H4 (cell line): ENCODE results near the gene MOGAT1. TPM values are rescaled to one million over a fixed set of nuclear protein-coding genes. Genes with fewer than 3 reads are reported as not detected.
"Not testable (repeated sequence)": the region's sequence is repeated elsewhere in the genome, so short reads cannot be mapped to it uniquely, and the experiment has no call there.

Source experiments
- DNase-seq: peaks from one replicate; pipeline ENCODE4 v3.0.0-alpha.2; 2015; ENCODE audit warnings: low spot score
- total RNA-seq: library from RNA; depleted of rRNA; stranded (reverse); fragments of >200 nt; shearing (Covaris generic); gene quantifications from 2 replicates; pipeline ENCODE4 v1.2.3, GENCODE V29; 2014

The MOGAT1 gene
- total RNA-seq, 1 experiment from 2014 or later = not detected

DNA sequence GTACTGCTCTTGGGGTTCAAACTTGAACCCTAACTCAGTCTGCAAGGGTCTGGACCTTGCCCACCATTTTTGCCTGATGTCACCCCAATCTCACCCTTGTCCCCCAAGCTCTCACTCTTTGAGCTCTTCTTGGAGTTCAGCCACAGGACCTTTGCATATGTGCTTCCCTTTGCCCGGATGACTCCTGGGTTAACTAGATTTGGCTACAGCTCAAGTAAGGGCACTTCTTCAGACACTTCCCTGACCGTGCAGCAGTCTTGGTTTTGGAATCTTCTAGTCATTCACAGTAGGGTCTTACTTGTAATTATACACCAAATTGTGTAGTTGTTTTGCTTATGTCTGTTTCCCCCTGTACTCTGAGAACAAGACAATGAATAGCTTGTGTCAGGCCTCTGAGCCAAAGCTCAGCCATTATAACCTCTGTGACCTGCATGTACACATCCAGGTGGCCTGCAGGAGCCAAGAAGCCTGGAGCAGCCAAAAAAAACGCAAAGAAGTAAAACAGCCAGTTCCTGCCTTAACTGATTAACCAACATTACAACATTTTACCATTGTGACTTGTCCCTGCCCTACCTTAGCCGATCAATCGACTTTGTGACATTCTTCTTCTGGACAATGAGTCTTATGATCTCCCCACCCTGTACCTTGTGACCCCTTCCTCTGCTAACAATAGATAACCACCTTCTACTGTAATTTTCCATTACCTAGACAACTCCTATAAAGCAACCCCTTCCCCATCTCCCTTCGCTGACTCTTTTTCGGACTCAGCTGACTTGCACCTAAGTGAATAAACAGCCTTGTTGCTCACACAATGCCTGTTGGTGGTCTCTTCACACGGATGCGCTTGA lies 1.0 kb upstream of the MOGAT1 start:
- no peak for DNase-seq

DNA sequence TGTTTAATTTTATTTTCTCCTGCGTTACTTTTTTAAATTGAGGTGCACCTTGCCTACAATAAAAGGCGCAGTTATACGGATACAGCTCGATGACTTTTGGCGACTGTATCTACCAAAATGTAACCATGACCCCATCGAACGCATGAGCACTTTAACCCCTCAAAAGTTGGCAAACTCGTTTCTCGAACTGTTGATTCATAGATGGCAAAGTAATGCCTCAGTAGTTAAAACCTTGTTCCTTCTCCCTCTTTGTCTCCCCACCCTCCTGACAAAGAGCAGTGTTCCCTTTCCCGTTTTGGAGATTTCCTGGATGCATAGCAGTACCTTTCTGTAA lies 577 bp downstream of the MOGAT1 start:
- no peak for DNase-seq

DNA sequence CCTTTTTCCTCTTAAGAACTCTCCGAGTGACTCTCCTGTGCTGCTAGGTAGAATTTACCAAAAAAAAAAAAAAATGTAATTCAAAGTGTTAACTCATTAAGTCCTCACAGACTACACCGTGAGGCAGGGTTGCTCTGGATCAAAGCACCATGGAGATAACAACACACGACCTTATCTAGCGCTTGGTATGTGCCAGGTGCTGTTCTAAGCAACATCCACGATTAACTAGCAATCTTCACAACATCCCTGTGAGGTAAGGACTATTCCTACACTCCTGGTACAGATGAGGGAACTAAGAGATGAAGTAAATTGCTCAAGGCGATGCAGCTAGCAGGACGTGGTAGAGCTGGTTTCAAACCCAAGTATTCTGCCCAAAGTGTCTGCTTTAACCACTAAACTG lies 1.8 kb downstream of the MOGAT1 start:
- DNase-seq = no peak

DNA sequence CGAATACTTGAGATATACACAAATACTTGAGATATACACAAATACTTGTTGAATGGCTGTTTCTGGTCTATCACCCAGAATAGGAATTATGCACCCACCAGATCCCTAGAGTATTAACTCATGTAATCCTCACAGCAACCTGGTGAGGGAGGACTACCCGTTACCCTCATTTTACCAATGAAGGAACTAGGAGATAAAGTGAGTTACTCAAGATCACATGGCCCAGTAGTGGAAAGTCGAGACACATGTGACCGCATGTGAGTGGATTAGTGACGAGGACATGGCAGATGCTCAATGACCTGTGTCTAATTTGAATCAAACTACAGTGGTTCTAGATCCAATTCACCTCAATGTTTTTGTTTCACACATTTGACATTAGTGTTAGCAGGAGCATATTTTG lies 2.4 kb downstream of the MOGAT1 start:
- DNase-seq = no peak

DNA sequence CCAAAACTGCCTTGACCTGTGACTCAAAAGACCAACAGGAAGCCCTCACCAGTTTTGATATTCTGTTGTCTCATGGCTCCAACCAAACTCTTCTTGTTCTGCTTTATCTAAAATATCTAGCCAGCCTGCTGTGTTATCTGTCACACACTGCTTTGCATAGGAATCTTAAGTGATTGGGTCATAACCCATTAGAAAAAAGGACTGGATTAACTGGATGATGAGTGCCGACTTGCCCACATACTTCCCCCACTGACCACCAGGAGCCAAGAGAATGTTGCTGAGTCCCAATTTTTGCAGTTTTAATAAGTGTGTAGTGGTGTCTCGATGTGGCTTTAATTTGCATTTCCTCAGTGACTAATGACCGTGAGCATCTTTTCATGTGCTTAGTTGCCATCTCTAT lies 6.5 kb downstream of the MOGAT1 start:
- DNase-seq = no peak

DNA sequence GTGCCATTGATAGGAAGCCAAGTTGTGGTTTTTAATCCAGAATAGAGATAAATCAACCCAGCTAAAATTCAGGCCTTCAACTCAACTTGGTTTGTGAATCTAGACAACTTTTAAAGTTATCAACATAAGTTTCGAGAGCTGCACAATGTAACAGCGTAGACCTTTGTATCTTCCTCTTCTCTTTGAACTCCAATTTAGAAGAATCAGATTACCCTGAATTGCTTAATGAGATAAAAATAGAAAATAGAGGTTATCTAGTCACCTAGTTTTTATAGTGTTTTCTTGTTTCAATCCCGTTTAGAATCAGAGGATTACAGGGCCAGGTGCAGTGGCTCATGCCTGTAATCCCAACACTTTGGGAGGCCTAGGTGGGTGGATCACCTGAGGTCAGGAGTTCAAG lies 12.3 kb downstream of the MOGAT1 start:
- no peak for DNase-seq

DNA sequence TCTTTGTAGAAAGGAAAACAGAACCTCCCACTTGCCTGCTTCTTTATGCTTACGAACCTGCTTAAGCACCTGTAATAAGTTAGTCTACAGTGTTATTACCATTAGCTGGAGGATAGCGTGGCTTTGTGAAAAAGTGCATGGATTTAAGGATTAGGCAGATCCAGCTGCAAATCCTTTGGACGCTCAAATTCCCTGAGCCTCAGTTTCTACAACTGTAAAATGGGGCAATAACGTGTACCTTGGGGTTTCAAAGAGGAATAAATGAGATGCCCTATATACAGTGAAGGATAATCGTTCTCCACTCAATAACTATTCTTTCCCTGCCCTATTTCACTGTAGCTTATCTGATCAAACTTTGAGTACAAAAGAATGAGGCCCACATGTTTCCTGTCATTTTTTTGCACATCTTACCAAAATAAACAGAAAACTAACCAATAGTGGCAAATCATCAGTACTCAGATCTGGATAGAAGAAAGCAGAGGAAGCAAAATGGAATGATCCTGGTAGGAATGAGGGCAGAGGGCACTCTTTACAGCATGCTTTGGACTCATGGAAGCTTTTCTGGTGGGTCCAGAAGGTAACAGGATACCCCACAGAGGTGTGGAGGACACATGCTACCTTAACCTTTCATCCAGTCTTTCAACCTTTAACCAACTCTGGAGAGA lies 14.8 kb downstream of the MOGAT1 start:
- no peak for DNase-seq

DNA sequence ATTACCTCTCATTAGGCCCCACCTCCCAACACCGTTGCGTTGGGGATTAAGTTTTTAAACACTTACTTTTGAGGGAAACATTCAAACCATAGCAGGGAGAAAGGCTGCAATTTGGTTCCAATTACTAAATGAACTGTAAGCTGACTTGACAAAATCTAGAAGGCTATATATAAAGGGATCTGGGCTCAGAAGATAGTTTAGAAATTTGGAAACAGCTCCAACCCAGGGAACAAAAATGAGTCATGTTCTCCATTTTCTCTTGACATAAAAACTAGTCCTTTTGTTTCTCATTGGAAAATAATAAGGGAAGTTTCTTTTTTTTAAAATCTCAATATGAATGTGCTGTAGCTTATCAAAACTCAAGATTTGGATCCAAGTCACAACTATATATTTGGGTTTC lies 17.5 kb downstream of the MOGAT1 start:
- DNase-seq = no peak

DNA sequence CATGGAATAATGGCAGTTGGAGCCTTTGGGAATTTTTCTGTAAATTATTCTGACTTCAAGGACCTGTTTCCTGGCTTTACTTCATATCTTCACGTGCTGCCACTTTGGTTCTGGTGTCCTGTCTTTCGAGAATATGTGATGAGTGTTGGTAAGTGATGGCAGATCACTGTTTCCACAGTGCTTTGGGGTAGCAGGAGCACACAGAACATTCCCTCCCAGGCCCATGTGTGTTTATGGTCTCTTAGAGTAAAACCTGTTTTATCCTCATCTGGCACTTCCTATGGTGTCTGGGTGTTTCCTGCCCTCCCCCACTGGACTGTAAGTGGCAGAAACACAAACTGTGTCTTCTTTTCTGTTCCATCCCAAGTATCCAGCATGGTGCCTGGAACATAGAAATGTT lies 17.9 kb downstream of the MOGAT1 start:
- no peak for DNase-seq

DNA sequence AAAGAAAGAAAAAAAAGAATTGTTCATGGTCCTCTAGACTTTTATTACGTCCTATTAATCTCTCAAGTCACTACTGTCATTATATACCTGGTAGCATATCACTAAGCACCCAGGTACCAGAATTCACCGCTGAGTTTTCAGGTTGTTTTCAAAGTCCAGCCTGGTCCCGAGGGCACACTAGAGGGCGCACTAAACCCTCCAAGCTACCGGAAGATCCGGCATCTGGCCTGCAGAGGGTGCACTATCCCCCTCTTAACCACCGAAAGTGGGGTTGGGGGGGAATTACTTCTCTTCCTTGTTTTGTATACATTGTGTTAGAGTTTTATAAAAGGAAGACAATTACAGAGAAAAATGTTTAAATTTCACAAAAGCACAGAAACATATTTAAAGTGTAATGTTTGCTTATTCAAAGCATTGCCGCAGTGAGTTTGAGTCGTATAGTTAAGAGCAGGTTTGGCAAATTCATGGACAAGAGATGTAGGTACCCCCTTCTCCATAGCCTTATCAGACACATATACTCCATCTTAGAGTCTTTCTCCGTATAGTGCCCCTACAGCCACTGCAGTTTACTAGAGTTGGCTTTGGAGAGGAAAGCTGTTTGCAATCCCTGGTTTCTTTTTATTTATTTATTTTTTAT lies 19.2 kb downstream of the MOGAT1 start:
- DNase-seq = peak; percentile 68

DNA sequence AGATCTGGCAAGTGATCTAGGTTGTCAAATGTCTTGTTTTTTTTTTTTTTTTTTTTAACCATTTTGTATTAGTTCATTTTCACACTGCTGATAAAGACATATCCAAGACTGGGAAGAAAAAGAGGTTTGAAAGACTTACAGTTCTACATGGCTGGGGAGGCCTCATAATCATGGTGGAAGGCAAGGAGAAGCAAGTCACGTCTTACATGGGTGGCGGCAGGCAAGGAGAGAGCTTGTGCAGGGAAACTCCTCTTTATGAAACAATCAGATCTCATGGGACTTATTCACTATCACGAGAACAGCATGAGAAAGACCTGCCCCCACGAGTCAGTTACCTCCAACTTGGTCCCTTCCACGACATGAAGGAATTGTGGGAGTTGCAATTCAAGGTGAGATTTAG lies 22.0 kb downstream of the MOGAT1 start:
- DNase-seq = not testable (repeated sequence)

DNA sequence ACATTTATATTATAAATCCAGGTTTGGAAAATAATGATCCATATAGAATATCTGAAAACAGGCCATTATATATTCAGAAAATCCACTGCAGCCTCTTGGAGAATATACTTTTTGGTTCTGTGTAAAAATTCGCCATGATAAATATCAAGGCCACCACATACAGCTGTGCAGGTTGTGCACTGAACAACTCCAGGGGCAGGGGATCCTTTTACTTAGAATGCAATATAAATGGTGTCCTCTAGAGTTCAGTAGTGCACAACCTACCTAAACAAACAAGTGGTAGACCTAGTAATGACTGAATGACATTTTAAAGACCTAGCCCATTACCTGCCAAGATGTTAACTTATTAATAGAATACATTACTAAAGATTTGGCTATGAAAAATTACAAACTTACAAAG lies 22.4 kb downstream of the MOGAT1 start:
- DNase-seq = peak; percentile 52

DNA sequence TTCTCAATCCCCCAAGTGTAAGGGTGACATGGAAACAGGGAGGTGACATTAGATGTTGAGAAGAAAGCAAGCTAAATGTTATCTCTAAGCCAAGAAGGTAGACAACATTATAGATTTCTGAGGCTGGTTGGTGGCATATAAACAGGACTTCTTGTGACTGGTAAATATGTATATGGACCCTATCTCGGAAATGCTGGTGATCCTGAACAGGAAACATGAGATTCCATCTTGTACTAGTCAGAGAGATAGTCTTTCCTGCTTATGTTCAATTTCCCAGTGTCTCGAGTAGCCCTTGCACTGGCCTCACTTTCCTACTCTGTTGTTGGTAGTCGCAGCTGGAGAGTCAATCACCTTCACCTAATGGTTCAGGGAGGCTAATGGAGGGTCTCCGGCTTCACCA lies 26.8 kb downstream of the MOGAT1 start:
- DNase-seq = no peak

DNA sequence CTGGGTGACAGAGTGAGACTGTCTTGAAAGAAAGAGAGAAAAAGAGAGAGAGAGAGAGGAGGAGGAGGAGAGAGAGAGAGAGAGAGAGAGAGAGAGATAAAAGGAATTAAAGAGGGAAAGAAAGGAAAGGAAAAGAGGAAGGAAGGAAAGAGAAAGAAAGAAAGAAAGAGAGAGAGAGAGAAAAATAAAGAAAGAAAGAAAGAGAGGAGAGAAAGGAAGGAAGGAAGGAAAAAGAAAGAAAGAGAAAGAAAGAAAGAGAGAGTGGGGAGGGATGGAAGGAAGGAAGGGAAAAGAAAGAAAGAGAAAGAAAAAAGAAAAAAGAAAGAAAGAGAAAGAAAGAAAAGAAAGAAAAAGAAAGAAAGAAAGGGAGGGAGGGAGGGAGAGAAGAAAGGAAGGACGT lies 29.8 kb downstream of the MOGAT1 start:
- no peak for DNase-seq

DNA sequence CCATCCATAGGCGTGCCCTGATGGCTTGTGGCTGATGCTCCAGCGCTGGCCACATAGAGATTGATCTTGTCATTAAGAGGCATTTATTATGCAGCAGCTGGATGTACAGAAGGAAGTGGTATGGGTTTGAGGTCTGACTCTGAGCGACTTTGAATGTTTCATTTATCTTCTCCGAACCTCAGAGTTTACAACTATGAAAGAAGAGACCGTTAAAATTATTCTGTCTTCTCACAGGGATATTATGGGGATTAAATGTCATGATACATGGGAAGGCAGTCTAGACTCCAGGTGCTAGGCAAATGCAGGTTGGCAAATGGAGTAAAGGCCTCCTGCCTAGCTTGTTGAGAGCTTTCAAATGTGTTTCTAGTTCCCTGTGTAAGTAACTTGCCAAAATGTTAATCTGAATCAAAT lies 30.3 kb downstream of the MOGAT1 start:
- no peak for DNase-seq

DNA sequence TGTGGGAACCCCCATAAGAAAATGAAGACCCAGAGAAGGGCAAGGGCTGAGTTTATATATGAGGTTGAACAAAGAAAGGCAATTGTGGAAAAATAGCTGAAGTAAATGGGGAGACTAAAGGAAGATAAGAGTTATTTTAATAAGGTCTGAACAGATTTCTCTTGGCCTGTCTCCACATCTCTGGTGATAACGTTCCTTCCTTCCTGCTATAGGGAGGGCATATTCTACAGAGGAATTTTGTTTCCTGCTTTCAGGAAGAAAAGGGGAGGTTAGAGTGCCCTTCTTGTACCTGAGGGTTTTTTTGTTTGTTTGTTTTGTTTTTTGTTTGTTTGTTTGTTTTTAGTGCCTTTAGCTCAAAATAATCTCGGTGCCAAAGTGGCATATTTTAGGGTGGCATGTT lies 31.6 kb downstream of the MOGAT1 start:
- DNase-seq = no peak

DNA sequence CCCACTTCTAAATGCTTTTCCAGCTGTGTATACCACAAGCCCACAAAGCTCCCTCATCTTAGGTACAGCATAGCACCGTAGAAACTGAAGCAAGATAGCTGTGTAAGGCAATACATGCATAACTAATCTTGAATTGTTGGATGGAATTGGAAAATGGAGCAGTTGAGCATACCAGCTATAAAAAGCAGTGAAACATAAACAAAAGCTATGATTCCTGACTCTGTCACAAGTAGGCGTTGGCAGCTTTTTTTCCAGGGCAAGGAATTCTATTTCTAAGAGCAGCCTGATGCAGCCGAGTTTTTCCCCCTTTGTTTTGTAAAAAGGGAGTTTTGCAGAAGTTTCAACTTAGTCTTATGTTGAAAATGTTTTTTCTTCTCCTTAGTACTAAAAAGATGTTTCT lies 32.4 kb downstream of the MOGAT1 start:
- peak; percentile 32 for DNase-seq

DNA sequence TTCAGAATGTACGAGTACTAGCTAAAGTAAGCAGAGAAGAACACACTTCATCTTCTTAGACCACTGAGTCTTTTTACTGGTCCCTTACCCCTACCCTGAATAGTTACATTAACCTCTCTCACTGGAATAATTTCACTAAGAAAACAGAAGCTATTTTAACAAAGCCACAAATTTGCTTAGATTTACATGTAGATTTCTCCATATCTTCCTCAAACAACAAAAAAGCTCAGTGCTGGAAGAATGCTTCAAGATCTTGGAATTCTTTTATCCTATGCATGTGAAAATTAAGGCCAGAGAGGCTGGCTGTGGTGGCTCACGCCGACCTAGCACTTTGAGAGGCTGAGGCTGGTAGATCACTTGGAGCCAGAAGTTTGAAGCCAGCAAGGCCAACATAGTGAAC lies 35.2 kb downstream of the MOGAT1 start:
- DNase-seq = no peak

DNA sequence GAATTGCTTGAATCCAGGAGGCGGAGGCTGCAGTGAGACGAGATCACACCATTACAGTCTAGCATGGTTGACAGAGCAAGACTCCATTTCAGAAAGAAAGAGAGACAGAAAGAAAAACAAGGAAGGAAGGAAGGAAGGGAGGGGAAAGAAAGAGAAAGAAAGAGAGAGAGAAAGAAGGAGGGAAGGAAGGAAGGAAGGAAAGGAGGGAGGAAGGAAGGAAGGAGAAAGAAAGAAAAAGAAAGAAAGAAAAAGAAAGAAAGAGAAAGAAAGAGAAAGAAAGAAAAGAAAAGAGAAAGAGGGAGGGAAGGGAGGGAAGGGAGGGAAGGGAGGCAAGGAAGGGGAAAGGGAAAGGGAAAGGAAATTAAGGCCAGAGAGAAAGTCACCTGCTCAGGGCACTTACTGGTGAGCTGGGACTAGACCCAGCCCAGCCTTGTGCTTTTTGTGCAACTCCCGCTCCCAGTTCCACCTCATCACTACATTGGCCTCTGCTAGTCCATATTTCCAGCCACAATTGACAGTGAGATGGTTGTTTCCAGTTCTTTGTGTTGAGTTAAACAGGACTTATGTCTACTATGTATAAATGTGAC lies 35.7 kb downstream of the MOGAT1 start:
- DNase-seq = no peak

DNA sequence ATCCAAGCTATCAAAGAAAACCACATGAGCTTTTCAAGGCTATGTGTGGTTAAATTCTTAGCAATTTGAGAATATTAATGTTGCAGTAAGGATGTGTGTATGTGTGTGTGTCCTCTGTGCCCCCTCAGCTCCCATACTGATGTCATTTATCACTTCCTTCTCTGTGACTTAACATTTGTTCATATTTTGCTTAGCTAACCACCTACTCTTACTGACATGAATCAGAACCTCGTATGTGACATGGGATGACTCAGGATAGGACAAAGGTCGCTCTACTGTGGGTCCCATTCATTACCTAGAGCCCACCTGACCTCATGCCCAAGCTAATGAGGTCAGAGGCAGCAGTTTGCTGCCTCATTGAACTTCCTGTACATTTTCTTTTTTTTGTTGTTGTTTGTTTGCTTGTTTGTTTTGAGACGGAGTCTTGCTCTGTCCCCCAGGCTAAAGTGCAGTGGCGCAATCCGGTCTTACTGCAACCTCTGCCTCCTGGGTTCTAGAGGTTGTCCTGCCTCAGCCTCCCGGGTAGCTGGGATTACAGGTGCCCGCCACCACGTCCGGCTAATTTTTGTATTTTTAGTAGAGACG lies 36.3 kb downstream of the MOGAT1 start:
- DNase-seq = peak; percentile 51

DNA sequence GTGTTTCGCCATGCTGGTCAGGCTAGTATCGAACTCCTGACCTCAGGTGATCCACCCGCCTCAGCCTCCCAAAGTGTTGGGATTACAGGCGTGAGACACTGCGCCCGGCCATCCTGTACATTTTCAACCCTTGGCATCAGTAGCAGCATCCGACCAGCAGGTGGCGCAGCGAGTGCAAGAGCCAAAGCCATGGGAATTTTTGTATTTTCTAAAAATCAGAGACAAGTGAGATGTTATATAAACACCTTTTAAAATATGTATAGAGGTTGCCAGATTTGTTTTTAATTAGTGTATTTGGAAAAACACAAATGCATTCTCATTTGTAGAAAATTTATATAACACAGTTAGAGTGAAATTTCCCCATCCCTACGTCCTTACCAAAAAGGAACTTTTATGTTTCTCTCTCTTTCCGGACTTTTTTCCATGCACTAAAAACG lies 36.8 kb downstream of the MOGAT1 start:
- peak; percentile 72 for DNase-seq

DNA sequence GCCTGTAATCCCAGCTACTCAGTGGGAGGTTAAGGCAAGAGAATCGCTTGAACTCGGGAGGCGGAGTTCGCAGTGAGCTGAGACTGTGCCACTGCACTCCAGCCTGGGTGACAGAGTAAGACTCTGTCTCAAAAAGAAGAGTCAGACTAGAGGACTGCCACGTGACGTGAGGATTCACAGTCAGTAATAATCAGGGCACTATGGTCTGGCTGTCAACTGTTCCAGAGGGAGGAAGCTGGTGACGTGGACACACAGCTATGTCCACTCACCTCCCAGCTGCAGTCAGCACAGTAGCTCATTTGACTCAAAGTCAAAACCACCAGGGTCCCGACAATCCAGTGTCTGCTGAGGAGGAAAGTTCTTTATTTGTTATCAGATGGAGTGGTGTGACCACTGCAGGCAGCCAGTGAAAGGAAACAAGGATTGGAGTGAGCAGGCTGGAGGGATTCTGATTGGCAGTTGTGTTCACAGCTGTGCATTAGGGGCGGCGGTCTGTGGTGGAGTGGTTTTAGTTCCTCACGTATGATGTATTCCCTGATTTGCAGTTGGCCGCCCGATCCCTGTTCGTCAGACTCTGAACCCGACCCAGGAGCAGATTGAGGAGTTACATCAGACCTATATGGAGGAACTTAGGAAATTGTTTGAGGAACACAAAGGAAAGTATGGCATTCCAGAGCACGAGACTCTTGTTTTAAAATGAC lies 37.9 kb downstream of the MOGAT1 start:
- DNase-seq = peak; percentile 99
